Epithelial cell of esophagus (primary cell): ENCODE measurements around the gene FOXK1.

Experiments
- DNase-seq: peaks from one replicate; pipeline ENCODE4 v3.0.0; 2010; ENCODE audit warnings: low read depth
- H3K4me3 ChIP-seq: 2 replicates; pipeline ENCODE4 v1.5.1; 2011; ENCODE audit warnings: mild to moderate bottlenecking, low read length, control low read depth
- TF ChIP-seq, protein P1 (sequence below): IDR thresholded peaks from 2 replicates; pipeline ENCODE4 v1.5.1; 2011; ENCODE audit warnings: low read depth, mild to moderate bottlenecking, low read length, control low read depth, inconsistent platforms; ENCODE audit not compliant: insufficient read depth; ENCODE audit errors: missing control alignments

Gene FOXK1

GRCh38 chr7:4742852-4743251 is 60.8 kb downstream of the FOXK1 start:
- DNase-seq = no peak
- H3K4me3 ChIP-seq = no peak overlapping the region
- TF ChIP-seq, protein P1, sequence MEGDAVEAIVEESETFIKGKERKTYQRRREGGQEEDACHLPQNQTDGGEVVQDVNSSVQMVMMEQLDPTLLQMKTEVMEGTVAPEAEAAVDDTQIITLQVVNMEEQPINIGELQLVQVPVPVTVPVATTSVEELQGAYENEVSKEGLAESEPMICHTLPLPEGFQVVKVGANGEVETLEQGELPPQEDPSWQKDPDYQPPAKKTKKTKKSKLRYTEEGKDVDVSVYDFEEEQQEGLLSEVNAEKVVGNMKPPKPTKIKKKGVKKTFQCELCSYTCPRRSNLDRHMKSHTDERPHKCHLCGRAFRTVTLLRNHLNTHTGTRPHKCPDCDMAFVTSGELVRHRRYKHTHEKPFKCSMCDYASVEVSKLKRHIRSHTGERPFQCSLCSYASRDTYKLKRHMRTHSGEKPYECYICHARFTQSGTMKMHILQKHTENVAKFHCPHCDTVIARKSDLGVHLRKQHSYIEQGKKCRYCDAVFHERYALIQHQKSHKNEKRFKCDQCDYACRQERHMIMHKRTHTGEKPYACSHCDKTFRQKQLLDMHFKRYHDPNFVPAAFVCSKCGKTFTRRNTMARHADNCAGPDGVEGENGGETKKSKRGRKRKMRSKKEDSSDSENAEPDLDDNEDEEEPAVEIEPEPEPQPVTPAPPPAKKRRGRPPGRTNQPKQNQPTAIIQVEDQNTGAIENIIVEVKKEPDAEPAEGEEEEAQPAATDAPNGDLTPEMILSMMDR = no peak

- TF ChIP-seq, protein P1 = no peak
- H3K4me3 ChIP-seq = peak overlapping the region; percentile 5
- peak; percentile 100 for DNase-seq
Observed at GRCh38 chr7:4744391-4745264, 62.5 kb downstream of the FOXK1 start.

- TF ChIP-seq, protein P1 = no peak
- H3K4me3 ChIP-seq = peak overlapping the region; percentile 38
- DNase-seq = no peak
Observed at GRCh38 chr7:4745265-4745919, 63.3 kb downstream of the FOXK1 start.

DNA sequence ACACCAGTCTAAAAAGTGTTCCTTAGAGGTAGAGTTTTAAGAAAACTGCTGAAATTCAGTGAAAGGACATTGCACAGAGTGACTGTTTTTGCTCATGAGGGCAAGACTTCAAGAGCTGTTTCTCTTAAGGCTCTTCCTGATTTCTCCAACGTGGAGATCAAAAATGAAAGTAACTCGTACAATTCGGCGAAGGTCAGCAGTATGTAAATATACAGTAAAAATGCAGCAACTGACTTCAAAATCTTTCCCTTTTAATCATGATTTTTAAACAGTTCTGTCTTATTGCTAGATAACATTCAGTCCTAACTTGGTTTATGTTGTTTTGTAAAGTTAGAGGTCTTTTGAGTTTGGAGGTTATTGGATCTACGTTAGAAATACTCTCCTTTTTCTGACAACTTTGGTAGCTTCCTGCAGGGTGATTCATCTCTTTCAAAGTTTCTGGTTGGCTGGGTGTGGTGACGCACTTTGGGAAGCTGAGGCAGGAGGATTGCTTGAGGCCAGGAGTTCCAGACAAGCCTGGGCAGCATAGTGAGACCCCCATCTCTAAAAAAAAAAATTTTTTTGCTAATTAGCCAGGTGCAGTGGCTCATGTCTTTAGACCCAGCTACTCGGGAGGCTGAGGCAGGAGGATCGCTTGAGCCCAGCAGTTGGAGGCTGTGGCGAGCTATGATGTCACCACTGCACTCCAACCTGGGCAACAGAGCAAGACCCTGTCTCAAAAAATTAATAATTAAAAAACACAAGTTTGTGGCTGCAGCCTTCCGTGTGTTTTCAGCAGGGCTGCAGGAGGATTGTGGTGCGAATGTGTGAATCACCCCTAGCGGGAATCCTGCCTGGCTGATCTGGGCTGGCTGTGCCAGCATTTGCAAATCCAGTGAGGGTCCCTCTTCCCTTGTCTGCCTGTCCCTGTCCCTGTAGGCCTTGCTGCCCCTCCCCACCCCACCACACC is 64.2 kb downstream of the FOXK1 start:
- TF ChIP-seq, protein P1 = no peak
- DNase-seq = peak; percentile 73
- H3K4me3 ChIP-seq = peak overlapping the region; percentile 38

DNA sequence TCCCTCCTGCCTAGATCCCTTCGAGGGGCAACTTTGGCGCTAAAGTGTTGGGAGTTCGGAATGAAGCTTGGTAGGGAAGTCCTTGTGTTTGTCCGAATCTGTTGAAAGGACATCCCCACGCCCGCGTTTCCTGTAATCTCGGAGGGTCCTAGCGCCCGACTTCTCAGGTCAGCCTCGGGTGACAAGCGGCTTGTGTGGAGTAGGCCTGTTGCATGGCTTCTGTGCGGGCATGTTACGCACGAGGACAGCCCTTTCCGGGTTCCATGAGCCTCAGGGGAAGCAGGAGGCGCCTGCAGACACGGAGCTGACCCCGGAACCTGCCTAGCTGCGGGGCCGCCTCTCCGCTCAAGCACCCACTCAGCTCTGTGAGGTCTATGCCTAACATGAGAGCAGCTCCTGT is 64.9 kb downstream of the FOXK1 start:
- TF ChIP-seq, protein P1 = no peak
- DNase-seq = no peak
- H3K4me3 ChIP-seq = no peak overlapping the region

DNA sequence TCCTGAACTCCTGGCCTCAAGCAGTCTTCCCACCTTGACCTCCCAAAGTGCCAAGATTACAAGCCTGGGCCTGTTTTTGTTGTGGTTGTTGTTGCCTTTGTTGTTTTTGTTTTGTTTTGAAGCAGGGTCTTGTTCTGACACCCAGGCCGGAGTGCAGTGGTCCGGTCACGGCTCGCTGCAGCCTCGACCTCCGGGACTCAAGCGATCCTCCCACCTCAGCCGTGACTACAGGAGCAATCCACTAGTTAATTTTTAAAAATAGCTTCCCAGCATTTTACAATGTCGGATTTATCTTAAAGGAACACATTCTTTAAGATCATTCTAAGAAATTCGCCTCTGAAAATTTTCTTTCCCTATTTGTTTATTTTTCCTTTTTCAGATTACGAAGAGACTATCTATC is 65.7 kb downstream of the FOXK1 start:
- TF ChIP-seq, protein P1 = no peak
- DNase-seq = no peak

More for the DNA sequence above, 65.7 kb downstream of the FOXK1 start:
- H3K4me3 ChIP-seq = no peak overlapping the region
